ENCODE measurements around the gene QSOX2. TPM values are rescaled to one million over a fixed set of nuclear protein-coding genes. Genes with fewer than 3 reads are reported as not detected.

QSOX2 gene
- total RNA-seq, 1 donor from 2014 or later, result 23.6 TPM

- no peak for TF ChIP-seq CTCF (conservative IDR thresholded peaks at IDR 0.05)
- Mint-ChIP-seq H3K27me3 (no peaks in the 10 kb centered on the region), H3K36me3 (no peaks in the 10 kb centered on the region), H3K4me3 (no peak overlapping the region), H3K9me3 (no peaks in the 10 kb centered on the region), H3K27ac (no peak overlapping the region), H3K4me1 (ENCODE audit: unreplicated experiment) (no peaks in the 10 kb centered on the region)
- DNase-seq (ENCODE audit: extremely low spot score, unreplicated experiment), result no peak
These were observed 14.9 kb upstream of the QSOX2 start for GRCh38 chr9:136260521-136260920.

GRCh38 chr9:136259836-136260235 lies 14.2 kb upstream of the QSOX2 start:
- Mint-ChIP-seq H3K27ac (no peak overlapping the region), H3K36me3 (no peaks in the 10 kb centered on the region), H3K4me1 (ENCODE audit: unreplicated experiment) (no peaks in the 10 kb centered on the region), H3K4me3 (no peak overlapping the region), H3K9me3 (no peaks in the 10 kb centered on the region), H3K27me3 (no peaks in the 10 kb centered on the region)
- no peak for DNase-seq (ENCODE audit: extremely low spot score, unreplicated experiment)
- no peak for TF ChIP-seq CTCF (conservative IDR thresholded peaks at IDR 0.05)

GRCh38 chr9:136259517-136259813 lies 13.9 kb upstream of the QSOX2 start:
- Mint-ChIP-seq H3K27me3 (no peaks in the 10 kb centered on the region), H3K4me1 (ENCODE audit: unreplicated experiment) (no peaks in the 10 kb centered on the region), H3K36me3 (no peaks in the 10 kb centered on the region), H3K4me3 (no peak overlapping the region), H3K27ac (no peak overlapping the region), H3K9me3 (no peaks in the 10 kb centered on the region)
- DNase-seq (ENCODE audit: extremely low spot score, unreplicated experiment), result no peak
- TF ChIP-seq CTCF (conservative IDR thresholded peaks at IDR 0.05), result no peak

GRCh38 chr9:136258786-136259516 lies 13.3 kb upstream of the QSOX2 start:
- no peak for DNase-seq (ENCODE audit: extremely low spot score, unreplicated experiment)

GRCh38 chr9:136258299-136258625 lies 12.7 kb upstream of the QSOX2 start:
- H3K36me3 Mint-ChIP-seq, result no peaks in the 10 kb centered on the region
- no peak for DNase-seq (ENCODE audit: extremely low spot score, unreplicated experiment)
- H3K4me1 Mint-ChIP-seq (ENCODE audit: unreplicated experiment), result no peaks in the 10 kb centered on the region
- no peaks in the 10 kb centered on the region for H3K9me3 Mint-ChIP-seq
- H3K4me3 Mint-ChIP-seq, result no peak overlapping the region
- H3K27ac Mint-ChIP-seq, result no peak overlapping the region
- TF ChIP-seq CTCF (conservative IDR thresholded peaks at IDR 0.05), result no peak
- H3K27me3 Mint-ChIP-seq, result no peaks in the 10 kb centered on the region

More at GRCh38 chr9:136258786-136259516, 13.3 kb upstream of the QSOX2 start:
- Mint-ChIP-seq H3K36me3 (no peaks in the 10 kb centered on the region), H3K4me1 (ENCODE audit: unreplicated experiment) (no peaks in the 10 kb centered on the region), H3K9me3 (no peaks in the 10 kb centered on the region), H3K27ac (no peak overlapping the region), H3K4me3 (no peak overlapping the region), H3K27me3 (no peaks in the 10 kb centered on the region)
- TF ChIP-seq CTCF (conservative IDR thresholded peaks at IDR 0.05), result no peak

Data from type B pancreatic cell (in vitro differentiated cells).